ENCODE measurements around the gene FGF3.

FGF3 gene

GRCh38 chr11:69825037-69825834 is 6.0 kb upstream of the FGF3 start:
- no peak for DNase-seq (ENCODE audit: low read depth in 2 of 2, low spot score in 1 of 2)

- DNase-seq (ENCODE audit: low read depth in 2 of 2, low spot score in 1 of 2), result no peak
Observed at GRCh38 chr11:69823641-69824265, 4.5 kb upstream of the FGF3 start.

GRCh38 chr11:69822676-69823494 is 3.7 kb upstream of the FGF3 start:
- DNase-seq (ENCODE audit: low read depth in 2 of 2, low spot score in 1 of 2), result no peak

DNA sequence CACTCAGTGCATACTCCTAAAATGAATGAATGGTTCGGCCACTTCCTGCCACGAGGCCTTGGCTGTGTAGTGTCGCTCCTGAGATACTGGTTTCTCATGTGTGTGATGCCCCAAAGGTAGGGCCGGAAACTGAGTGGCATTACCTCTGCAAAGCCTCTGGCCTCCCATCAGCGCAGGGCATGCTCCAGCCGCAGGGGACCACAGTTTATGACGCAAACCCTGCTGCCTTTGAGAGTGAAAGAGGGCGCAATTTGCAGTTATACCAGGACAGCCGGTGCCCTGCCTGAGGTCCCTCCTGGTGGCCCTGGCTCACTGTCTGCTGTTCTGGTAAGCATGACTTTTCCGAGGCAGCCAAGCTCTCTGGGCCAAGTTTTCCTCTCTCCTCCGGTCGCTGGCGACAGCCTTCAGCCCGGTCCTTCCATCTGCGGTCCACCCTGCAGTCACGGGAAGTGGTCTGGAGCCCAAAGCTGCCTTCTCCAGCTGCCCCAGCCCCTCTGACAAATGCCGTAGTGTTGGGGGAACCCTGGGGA is 2.4 kb upstream of the FGF3 start:
- DNase-seq (ENCODE audit: low read depth in 2 of 2, low spot score in 1 of 2), result no peak

GRCh38 chr11:69820441-69820840 is 1.2 kb upstream of the FGF3 start:
- DNase-seq (ENCODE audit: low read depth in 2 of 2, low spot score in 1 of 2), result no peak

- no peak for DNase-seq (ENCODE audit: low read depth in 2 of 2, low spot score in 1 of 2)
Observed at GRCh38 chr11:69819541-69820070, 390 bp upstream of the FGF3 start.

GRCh38 chr11:69818231-69818602 is 999 bp downstream of the FGF3 start:
- DNase-seq (ENCODE audit: low read depth in 2 of 2, low spot score in 1 of 2), result no peak

DNA sequence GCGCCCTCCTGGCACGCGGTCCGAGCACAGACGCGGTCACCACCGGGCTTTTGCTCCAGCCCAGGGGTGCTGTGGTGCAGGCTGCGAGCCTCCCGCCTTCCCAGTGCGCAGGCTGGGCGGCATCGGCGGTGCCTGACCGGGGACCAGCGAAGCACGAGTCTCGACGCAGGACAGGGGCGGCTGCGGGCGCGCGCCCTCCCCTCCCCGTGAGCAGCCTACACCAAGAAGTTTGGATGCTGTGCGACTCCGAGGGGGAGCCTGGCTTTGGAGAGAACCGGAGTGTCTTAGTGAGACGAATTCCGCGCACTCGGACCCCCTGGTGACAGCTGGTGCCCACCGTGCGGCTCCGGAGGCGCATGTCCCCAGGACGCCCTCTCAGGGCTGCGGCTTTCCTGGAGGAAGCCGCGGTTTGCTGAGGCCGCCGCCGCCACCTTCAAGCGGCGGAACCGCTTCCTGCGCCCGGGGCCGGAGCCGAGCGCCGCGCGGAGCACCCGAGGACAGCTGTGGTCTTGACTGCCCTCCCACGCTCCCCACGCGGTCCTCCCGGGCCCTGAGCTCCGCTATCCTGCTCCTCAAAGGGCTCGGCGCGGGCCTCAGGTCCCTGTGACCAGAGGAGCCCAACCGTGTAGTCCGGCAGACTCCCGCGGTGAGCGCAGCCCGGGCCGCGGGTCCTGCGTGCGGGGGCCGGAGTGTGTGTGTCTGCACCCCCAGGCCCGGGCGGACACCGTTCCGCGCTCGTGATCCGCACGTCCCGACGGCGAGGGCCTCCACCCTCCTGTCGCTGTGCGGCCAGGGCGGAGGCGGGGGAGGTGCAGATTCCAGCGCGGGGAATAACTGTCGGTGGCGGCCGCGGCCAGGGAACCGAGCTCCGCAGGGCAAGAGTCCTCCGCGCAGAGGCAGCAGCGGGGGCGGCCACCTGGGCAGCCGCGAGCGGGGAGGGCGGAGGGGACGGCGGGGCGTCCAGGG is 1.7 kb downstream of the FGF3 start:
- no peak for DNase-seq (ENCODE audit: low read depth in 2 of 2, low spot score in 1 of 2)

GRCh38 chr11:69816671-69817070 is 2.5 kb downstream of the FGF3 start:
- DNase-seq (ENCODE audit: low read depth in 2 of 2, low spot score in 1 of 2), result no peak

- no peak for DNase-seq (ENCODE audit: low read depth in 2 of 2, low spot score in 1 of 2)
Observed at GRCh38 chr11:69815973-69816372, 3.2 kb downstream of the FGF3 start.

- DNase-seq (ENCODE audit: low read depth in 2 of 2, low spot score in 1 of 2), result no peak
Observed at GRCh38 chr11:69814902-69815301, 4.3 kb downstream of the FGF3 start.

DNA sequence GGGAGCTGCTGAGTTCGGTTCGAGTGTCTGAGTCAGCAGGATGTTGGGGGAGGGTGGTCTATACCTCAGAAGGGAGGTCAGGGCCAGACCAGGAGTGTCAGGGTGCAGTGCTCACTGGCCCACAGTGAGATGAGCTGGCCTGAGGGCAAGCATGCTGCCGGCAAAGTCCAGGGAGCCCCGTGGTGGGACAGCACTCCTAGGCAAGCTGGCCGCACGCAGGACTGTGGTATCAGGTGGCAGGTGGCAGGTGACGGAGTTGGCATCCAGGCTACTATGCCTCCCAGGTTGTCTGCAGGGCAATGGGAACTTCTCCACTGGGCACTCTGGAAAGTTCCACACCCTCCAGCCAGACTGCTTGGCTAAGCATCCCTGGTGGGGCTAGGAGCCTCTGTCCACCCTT is 4.8 kb downstream of the FGF3 start:
- DNase-seq (ENCODE audit: low read depth in 2 of 2, low spot score in 1 of 2), result no peak

DNA sequence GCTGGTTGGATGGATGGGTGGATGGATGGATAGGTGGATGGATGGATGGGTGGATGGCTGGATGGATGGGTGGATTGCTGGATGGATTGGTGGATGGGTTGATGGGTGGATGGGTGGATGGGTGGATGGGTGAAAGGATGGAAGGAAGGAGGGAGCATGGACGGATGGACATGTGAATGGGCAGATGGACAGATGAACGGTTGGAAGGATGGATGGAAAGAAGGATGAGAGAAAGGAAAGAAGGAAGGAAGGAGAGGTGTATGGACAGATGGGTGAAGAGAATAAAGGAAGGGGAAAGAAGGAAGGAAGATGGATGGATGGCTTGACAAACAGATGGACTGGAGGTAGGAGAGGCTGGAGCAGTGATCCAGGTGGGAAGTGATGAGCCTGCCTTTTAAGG is 5.4 kb downstream of the FGF3 start:
- no peak for DNase-seq (ENCODE audit: low read depth in 2 of 2, low spot score in 1 of 2)

DNA sequence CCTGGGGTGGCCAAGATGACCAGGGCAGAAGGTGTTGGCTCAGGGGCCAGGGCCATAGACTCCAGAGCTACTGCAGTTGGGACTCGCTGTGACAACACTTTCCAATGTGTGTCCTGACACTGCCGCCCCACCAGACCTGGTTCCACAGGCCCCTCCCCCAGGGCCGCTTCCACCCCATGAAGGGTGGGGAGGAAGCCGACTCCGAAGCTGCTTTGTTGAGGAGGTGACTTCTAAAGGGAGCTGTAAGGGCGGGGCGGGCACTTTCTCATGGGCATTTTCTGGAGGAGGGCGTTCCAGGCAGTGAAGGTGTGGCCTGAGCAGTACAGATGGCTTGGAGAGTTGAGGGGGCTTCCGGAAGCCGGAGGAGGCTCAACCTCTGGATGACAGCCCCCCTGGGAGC is 6.3 kb downstream of the FGF3 start:
- DNase-seq (ENCODE audit: low read depth in 2 of 2, low spot score in 1 of 2), result no peak

- no peak for DNase-seq (ENCODE audit: low read depth in 2 of 2, low spot score in 1 of 2)
Observed at GRCh38 chr11:69812256-69812655, 7.0 kb downstream of the FGF3 start.

- no peak for DNase-seq (ENCODE audit: low read depth in 2 of 2, low spot score in 1 of 2)
Observed at GRCh38 chr11:69811431-69811830, 7.8 kb downstream of the FGF3 start.

GRCh38 chr11:69810289-69811118 is 8.7 kb downstream of the FGF3 start:
- no peak for DNase-seq (ENCODE audit: low read depth in 2 of 2, low spot score in 1 of 2)

GRCh38 chr11:69808667-69809086 is 10.5 kb downstream of the FGF3 start:
- DNase-seq (ENCODE audit: low read depth in 2 of 2, low spot score in 1 of 2), result no peak

DNA sequence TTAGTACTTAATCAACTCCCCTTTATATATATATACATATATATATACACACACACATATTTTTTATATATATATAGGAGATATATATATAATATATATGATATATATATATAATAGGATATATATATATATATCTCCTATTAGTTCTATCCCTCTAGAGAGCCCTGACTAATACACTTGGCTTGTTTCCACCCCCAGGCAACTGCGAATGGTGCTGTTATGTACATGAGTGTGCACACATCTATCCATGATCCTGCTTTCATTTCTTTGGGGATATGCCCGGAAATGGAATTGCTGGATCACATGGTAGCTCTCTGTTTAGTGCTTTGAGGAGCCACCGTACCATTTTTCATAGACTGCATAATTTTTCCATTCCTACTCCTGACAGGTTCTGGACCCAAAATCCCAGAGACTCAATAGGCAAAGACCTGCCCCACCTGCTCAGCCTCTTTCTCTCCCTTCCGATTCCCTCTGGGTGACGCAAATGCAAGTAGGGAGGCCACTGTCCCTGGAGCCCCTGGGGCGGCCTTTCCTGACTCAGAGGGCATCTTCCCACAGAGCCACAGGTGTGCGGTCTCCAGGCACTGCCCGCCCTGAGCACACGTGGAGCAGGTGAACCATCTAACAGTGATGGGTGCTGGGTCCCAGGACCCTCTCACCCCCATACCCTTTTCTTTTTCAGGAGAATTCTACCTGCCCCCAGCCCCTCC is 12.0 kb downstream of the FGF3 start:
- no peak for DNase-seq (ENCODE audit: low read depth in 2 of 2, low spot score in 1 of 2)
